ENCODE measurements around the gene TAP2.
A peak's percentile ranks its signal among the peaks of the same experiment; 100 is the strongest.

Gene TAP2

DNA sequence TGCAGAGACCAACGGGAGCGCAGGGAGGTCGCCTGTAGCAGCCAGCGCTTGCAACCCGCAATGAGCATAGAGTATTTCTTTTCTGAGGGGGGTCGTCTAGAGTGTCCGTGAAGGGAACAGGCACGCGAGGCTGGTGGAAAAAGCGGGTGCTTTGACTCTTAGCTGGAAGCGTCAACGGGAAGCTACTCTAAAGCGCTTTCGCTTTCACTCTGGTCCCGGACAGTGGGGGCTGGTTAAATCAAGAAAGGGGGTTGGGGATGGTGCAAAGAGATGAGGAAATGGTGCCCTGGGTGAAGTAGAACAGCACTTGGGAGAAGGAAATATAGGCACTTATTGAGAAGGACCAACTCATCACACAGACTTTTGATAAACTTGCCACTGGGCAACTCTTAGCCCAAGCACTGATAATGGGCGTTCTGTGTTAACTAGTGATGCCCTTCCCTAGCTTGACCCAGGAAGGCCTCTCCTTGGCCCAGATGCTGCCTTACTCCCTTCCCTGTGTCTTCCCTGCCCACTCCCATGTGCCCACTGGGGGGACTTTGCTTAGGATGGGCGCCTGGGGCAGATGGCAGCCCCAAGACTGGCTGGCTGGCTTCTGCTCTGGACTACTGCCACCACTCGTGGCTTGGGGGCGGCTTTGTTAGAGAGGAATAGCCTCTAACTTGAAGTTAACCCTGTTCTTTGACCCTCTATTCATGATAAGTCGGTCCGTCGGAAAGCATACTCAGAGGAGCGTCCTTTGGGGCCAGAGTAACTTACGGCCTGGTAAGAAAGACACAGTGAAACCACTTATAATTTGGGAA lies 16.0 kb upstream of the TAP2 start:
- peak; percentile 29 for DNase-seq (ENCODE audit: low spot score)

DNA sequence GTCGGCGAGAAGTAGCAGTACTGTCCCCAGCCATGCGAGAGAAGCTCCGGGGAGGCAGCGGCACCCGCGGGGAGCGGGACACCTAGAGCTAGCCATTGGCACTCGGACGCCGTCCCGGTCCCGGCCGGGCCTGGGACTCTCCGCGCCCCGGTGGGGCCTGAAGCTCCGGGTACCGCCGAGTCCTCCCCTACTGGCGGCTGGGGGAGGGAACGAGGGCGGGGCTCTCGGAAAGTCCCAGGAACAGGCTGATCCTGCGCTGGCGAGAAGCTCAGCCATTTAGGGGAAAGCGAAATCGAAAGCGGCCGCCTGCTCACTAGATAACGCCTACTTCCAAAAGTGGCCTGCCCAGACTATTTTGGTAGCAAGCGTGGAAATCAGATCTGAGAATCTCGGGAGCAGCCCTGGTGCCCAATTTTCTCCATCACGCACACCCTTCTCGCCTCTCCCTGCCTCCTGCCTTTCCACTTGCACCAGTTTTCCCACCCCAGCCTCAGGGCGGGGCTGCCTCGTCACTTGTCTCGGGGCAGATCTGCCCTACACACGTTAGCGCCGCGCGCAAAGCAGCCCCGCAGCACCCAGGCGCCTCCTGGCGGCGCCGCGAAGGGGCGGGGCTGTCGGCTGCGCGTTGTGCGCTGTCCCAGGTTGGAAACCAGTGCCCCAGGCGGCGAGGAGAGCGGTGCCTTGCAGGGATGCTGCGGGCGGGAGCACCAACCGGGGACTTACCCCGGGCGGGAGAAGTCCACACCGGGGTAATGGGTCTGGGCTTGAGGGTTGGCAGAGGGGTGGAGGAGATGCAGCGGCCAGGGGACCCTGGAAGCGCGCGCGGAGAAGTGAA lies 15.2 kb upstream of the TAP2 start, which contains the start of the genes PSMB9 and TAP1:
Gene PSMB9 (plus strand): TSS at position 652 of the 835 bp plus-strand sequence. CDS start 38 bp downstream, at position 690.
Gene TAP1 (minus strand): TSS at position 164 of the 835 bp plus-strand sequence. CDS start 68 bp downstream, at position 96.
- peak; percentile 92 for DNase-seq (ENCODE audit: low spot score)

DNA sequence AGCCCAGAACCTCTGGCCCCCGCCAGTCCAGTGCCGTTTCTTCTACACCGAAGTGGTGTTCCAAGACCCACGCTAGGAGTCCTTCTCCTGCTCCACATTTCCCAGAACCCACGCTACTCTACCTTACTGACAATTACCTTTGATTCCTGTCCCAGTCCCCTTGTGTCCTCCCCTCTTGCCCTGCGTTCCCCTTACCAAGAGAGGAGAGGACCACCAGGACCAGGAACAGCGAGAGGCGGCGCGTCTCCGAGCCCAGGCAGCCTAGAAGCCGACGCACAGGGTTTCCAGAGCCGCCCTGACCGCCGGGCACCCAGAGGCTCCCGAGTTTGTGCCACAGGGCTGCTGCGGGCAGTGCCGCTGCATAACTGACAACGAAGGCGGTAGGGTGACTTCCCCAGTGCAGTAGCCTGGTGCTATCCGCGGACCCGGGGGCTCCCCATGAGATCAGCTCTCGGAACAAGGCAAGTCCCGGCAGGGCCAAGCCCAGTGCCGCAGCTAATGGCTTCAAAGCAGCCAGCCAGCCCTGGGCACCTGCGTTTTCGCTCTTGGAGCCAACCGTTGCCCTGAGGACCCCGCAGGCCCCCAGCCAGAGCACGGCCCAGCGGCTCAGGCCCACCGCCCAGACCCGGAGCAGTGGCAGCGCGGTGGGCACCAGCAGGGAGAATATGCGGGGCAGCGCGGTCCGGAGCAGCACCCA lies 14.5 kb upstream of the TAP2 start:
- DNase-seq (ENCODE audit: low spot score), result peak; percentile 37

DNA sequence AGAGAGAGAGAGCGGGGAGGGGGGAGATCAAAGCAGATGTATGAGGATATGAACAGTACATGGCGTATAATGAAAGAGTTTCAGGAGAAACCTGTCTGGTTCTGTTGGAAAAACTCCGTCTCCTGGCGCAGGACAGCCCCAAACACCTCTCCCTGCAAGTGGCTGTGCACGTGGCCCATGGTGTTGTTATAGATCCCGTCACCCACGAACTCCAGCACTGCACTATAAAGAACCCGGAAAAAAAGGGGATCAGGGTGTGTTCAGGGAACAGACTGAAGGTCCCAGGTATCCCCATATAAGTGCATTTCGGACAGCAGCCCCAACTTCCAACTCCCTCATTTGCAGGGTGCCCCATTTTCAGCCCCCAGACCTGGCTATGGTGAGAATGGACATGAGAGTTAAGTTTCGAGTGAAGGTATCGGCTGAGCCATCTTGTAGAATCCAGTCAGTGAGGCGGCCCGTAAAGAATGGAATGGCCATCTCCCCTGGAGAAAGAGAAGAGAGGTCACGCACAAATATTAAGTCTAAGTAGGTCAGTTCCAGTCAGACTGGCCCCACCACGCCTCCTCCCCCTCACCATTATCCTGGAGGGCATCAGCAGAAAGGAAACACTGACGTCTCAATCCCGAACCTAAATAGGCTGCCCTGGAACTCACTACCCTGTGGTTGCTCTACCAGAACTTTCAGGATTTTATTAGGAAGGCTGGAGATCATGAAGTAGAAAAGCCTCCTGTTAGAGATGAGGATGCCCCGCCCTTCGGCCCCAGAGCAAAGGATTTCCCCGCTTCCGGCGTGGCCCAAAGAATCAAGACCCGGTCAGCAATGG lies 13.7 kb upstream of the TAP2 start:
- DNase-seq (ENCODE audit: low spot score), result no peak

DNA sequence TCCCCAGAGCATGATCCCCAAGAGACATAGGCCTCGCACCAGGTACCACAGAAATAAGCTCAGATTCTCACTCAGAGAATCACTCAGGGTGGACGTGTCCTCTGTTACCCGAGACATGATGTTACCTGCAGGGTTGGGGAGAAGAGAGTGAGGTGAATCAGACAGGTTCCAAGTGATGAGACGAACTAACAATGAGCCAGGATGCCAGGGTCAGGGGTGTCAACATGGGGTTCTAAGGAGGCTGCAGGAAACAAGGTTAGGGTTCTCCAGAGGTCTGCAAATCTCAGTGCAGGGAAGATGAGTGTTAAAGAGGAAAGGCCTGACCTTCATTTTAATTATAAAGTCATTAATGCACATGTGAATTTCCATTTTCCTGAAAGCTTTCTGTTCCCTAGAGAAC lies 12.5 kb upstream of the TAP2 start:
- DNase-seq (ENCODE audit: low spot score), result no peak

DNA sequence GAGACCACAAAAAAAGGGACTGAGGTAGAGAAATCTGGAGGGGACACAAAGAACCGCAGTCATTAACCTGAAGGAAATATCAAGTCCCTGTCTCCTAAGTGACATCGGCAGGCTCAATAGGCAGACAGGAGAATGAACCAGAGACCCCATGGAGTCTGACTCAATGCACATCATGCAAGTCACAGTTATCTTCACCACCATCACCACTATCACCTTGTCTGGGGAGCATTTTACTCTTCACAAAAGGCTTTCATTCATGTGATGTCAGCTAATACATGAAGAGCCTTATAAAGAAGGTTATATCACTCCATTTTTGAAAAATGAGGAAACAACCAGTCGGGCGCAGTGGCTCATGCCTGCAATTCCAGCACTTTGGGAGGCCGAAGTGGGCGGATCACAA lies 10.6 kb upstream of the TAP2 start:
- DNase-seq (ENCODE audit: low spot score), result no peak

DNA sequence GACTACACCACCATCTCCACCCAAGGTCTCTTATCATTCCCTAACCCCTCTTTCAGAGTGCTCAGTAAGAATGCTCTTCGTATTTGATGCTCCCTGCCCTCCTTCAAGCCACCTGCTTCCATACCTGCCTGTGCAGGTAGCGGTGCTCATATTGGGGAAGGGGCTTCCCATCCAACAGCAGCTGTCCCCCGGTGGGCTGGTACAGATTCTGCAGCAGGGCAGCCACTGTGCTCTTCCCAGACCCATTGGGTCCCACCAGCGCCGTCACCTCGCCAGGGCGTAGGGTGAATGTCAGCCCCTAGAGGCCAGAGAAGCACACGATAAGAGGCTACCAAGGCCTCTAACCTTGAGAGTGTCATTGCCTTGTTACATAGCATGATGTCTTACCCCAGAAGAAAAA lies 9.3 kb upstream of the TAP2 start:
- no peak for DNase-seq (ENCODE audit: low spot score)

DNA sequence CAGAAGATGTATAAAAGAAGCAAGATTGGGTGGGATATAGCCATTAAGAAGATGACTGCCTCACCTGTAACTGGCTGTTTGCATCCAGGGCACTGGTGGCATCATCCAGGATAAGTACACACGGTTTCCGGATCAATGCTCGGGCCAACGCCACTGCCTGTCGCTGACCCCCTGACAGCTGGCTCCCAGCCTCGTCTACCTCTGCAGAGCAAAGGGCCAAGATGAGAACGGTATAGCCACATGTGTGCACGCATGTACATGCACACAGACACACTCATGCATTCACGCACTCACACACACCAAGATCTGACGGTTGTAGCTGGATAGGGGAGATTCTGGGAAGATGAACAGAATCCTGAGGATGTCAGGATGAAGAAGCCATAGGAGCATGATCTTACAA lies 8.5 kb upstream of the TAP2 start:
- no peak for DNase-seq (ENCODE audit: low spot score)

DNA sequence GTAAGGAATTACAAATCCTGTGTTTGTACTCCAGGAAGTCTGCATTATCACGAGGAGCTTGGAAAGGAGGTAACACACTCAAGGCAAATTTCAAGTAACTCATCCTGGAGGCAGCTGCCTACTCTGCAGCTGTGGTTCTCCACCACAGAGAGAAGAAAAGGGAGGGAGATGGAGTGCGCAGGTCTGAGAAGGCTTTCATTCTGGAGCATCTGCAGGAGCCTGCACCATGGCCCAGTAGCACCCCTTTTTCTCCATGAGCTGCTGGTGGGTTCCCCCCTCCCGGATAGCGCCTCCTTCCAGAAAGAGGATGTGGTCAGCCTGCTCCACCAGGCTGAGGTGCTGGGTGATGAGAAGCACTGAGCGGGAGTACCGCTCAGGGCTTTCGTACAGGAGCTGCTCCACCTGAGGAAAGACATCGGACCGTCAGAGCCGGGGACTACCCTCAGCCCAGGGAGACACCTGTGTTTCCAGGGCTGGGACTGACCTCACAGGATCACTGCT lies 6.9 kb upstream of the TAP2 start:
- DNase-seq (ENCODE audit: low spot score), result no peak

DNA sequence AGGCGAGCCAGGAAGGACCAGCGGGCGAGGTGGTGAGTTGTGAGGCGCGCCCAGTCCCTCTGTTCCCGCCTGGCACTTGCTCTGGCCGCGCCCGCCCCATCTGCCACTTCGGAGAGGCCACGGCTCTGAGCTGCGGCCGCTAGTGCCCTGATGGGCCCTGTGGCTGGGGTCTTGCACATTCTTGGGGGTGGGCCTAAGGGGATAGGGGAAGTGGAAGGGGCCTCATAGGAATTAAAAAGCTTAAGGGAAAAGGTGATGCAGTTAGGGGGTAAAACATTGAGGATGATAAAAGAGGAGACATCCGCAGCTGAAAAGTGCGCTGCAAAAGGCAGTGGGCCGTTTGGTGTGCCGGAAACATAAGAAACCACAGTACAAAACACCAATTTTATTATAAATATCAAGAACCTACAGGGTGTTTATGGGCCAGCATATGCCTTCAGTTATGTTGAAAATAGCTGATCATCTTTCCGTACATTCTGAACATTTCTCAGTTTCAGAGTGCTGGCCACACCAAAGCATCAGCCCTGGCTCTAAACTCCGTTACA lies 6.4 kb upstream of the TAP2 start:
- no peak for DNase-seq (ENCODE audit: low spot score)

DNA sequence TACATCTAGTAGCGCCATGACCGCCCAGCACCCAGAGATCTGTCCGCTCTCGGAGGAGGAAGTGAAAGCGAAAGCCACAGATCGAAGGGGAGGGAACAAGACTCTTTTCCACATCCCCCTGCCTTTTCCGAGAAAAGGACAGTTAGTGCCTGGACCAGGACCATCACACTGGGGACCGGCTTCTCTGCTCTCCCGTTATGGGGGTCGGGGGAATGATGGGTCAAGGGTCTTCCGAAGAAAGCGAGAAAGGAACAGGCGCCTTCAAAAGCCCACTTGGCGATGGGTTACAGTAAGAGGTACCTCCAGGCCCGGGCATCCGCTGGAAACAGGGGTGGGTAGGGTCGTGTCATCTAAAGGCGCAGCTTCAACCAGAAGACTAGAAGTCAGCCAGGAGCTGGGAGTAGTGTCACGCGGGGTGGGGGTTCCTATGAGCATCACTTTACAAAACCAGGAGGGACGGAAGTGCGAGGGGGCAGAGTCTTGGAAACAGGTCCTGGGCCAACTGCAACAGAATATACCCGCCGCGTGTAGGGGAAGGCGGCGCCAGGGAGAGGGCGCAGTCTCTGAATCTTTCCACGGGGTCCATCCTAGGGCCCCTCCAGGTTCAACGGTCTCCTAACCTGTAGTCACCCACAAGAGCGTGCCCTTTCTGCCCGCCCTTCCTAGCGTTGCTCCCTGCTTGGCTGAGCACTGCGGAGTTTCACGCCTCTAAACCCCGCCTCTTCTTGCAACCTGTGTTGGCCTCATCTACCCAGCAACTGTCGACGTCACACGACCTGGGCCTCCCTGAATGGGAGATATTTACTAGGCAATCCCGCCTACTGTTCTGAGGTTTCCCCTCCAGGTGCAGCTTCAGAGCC lies 5.7 kb upstream of the TAP2 start, which contains the start of gene PSMB8:
Gene PSMB8 (minus strand): TSS at position 69 of the 860 bp plus-strand sequence. CDS start 51 bp downstream, at position 18.
- DNase-seq (ENCODE audit: low spot score), result peak; percentile 98

DNA sequence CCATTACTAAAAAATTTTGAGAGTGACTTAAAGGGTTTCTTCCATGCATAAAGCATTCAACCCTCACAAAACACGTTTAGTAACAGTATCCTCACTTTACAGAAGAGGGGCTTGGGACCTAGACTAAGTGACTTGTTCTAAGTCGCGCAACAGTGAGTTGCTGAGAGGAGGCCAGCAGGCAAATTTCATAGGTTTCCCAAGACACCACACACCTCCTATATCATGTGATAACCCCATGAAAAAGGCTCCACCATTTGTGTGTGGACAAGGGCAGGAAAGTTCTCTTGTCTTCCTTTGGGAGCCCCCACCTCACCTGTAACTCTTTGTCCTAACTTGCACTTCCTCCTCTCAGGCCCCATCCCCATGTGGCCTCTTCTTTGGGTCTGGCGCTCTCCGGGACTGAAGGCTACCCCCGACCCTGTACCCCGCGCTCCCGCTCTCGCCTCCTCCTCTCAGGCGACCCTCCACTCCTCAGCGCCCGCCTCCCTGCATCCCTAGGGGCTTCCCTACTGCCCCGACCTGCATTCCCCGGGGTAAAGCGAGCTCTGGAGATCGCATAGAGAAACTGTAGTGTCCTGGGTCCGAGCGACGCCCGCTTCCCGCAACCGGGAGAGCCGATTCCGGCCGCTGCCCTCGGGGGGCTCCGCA lies 4.9 kb upstream of the TAP2 start:
- DNase-seq (ENCODE audit: low spot score), result no peak

DNA sequence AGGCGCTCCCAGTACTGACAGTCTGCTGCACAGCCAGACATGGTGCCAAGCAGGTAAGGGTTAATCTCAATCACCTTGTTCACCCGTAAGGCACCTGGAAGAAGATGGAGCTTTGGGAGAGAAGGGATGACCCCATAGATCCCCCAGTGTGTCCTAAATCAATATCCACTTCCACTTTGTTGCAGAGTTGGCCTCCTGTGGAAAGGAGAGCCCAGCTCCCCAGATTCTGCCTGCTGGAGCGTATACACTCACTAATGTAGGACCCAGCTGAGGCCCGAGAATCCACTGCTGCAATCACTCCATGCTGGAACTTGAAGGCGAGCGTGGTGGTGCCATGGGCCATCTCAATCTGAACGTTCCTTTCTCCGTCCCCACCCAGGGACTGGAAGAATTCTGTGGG lies 4.2 kb upstream of the TAP2 start:
- no peak for DNase-seq (ENCODE audit: low spot score)

DNA sequence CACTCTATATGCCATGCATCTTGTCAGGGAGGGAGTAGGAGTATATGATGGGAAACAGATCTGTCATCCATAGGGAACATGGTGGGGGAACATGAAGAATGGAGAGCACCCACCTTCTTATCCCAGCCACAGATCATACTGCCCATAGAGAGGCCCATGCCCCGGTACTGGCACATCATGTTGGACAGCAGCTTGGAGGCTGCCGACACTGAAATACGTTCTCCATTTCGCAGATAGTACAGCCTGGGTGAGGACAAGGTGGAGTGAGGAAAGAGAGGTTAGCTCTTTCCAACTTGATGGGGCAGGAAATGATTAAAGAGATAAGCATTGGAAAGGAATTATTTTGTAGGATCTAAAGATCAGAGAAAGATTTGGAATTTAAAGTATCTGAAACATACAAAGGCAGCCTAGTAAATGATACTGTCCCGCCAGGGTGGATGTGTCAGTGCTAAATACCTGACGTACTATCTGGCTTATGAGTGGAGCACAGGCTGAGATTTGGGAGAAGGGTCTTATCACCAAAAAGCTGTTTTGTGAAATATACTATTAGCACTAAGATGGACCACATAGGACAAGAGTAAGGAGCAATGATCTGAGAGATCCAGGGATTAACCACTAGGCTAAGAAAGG lies 3.6 kb upstream of the TAP2 start:
- no peak for DNase-seq (ENCODE audit: low spot score)

DNA sequence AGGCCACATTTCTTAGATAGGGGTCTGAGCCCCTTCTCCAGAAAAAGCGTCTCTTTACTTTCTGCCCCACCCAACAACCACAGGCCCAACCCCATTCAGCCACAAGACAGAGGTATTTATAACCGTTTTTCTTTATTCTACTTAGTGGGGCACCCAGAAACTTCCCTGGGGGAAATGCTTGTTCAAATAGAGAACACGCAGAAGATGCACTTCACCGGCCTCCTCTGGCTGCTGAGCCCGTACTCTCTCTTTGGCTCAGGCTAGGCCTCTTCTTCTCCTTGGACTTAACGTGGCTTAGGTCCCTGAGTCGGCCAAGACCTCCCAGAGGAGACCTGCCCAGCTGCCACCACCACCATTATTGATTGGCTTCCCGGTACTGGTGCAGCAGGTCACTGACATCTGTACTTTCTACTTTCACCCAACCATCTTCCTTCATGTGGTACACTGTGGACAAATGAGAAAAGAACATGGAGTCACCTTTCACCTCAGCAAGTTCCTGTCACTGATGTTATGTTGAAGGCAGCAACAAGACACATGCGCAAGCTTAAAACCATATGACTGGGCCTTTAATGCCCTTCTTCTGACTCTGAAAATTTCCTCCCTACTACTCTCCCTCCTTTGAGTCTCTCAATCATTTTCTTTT lies 2.2 kb upstream of the TAP2 start:
- no peak for DNase-seq (ENCODE audit: low spot score)

DNA sequence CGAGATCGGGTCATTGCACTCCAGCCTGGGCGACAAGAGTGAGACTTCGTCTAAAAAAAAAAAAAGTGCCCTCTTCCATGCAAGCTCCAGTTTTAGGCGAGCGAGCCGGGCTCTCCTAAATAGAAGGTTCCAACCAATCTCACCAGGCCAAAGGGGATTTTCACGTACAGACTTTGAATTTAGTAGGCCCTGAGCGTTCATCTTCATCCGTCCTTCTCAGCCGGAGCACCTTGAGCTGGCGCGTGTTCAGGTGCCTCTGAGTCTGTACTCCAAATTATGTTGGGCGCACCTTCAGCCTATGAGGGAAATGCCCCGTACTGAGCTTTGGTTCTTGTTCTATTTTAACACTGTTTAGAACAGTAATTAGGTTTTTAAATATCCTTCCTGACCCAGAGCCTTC lies 817 bp upstream of the TAP2 start:
- no peak for DNase-seq (ENCODE audit: low spot score)

DNA sequence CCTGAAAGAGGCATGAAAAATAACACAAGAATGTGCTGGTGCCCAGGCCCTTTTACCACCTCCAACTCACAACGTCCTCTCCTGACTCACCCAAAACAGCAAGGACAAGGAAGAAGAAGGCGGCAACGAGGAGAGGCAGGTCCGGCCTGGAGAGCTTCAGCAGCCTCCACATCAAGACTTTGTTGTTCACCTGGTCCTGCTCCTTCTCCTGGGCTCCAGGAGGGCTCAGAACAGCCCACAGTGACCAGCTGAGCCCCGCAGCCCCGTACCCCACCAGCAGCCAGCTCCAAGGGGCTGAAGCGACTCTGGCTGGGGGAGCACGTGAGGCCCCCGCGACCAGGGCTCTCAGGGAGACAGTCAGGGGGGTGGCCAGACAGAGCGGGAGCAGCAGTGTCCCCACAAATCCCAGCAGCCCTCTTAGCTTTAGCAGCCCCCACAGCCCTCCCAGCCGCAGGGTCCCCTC lies 857 bp downstream of the TAP2 start:
- no peak for DNase-seq (ENCODE audit: low spot score)

DNA sequence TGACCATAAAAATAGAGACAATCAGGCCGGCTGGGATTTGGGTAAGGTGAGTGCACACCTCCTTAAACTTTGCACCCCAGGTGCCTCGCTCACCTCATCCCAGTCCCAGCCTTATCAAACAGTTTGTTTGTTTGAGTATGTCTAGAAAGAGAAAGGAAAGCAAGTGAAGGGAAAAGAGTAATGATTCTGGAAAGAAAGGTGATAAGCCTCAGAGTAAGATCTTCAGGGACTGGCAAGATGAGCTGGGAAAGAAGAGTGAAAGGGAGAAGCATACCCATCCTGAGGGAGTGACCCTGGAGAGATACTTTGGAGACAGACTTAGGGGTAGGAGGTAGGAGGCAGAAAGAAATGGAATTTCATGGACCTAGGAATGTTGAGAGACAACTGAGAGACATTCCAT lies 1.7 kb downstream of the TAP2 start:
- no peak for DNase-seq (ENCODE audit: low spot score)

Measured in hematopoietic multipotent progenitor cell treated with erythropoietin and hydrocortisone succinate and interleukin-3 and kit ligand, for 15 days (in vitro differentiated cells).